Calu3 (cell line): ENCODE measurements around the gene CRYBA4. TPM values are rescaled to one million over a fixed set of nuclear protein-coding genes. Genes with fewer than 3 reads are reported as not detected.

Experiments used
- BruUV-seq: library from RNA; stranded (reverse); fragments of 400-500 nt; replicated peaks from 2 replicates; lab custom pipeline; 2021; lab: Mats Ljungman, UMichigan
- CTCF ChIA-PET: fragments of 300-600 bp; sonication (Branson Sonifier 250); formaldehyde crosslinking; loops from one replicate; lab custom pipeline; 2022; ENCODE audit warnings: antibody characterized with exemption; lab: Charles Lee
- DNase-seq: peaks from one replicate; pipeline ENCODE4 v3.0.0; 2022
- H3K27ac Mint-ChIP-seq: one replicate; pipeline ENCODE4 v1.8.0; 2022; ENCODE audit warnings: mixed read lengths; ENCODE audit not compliant: unreplicated experiment
- H3K27me3 Mint-ChIP-seq: one replicate; pipeline ENCODE4 v1.8.0; 2022; ENCODE audit warnings: mixed read lengths; ENCODE audit not compliant: unreplicated experiment
- H3K36me3 Mint-ChIP-seq: one replicate; pipeline ENCODE4 v1.8.0; 2022; ENCODE audit warnings: mild to moderate bottlenecking, moderate library complexity, mixed read lengths; ENCODE audit not compliant: insufficient read depth, unreplicated experiment
- H3K4me1 Mint-ChIP-seq: one replicate; pipeline ENCODE4 v1.8.0; 2022; ENCODE audit warnings: mild to moderate bottlenecking, low read depth, mixed read lengths; ENCODE audit not compliant: unreplicated experiment
- H3K4me3 Mint-ChIP-seq: one replicate; pipeline ENCODE4 v1.8.0; 2022; ENCODE audit warnings: mild to moderate bottlenecking, low read depth, moderate library complexity, mixed read lengths; ENCODE audit not compliant: unreplicated experiment
- H3K9me3 Mint-ChIP-seq: one replicate; pipeline ENCODE4 v1.8.0; 2022; ENCODE audit warnings: low read depth, mixed read lengths; ENCODE audit not compliant: unreplicated experiment
- CTCF ChIP-seq: fragments of 200-600 bp; IDR thresholded peaks from one replicate; pipeline ENCODE4 v1.8.0; 2022; ENCODE audit warnings: antibody characterized with exemption; ENCODE audit not compliant: unreplicated experiment
- intact Hi-C: fragments of 100-400 bp; cut with micrococcal nuclease; formaldehyde crosslinking; loops from one replicate; pipeline ENCODE4 v1.10.0; 2022; ENCODE audit not compliant: unreplicated experiment
- total RNA-seq: library from RNA; stranded (reverse); gene quantifications from 2 replicates; pipeline ENCODE4 v1.2.3, GENCODE V29; 2022

The CRYBA4 gene
- total RNA-seq, 1 experiment from 2014 or later = not detected

GRCh38 chr22:26587991-26588613, 33.7 kb upstream of the CRYBA4 start:
- no peak for TF ChIP-seq CTCF
- Mint-ChIP-seq H3K4me3 (peak overlapping the region; percentile 74), H3K27me3 (no peaks in the 10 kb centered on the region), H3K36me3 (peaks cover 27% of the 10 kb centered on the region), H3K4me1 (no peaks in the 10 kb centered on the region), H3K27ac (no peak overlapping the region), H3K9me3 (no peaks in the 10 kb centered on the region)
- intact Hi-C loops = no loop called here
- no peak for DNase-seq
- CTCF ChIA-PET = no interaction called here
- TSS peak; percentile 46 for BruUV-seq

- intact Hi-C loops = no loop called here
These were observed 32.9 kb upstream of the CRYBA4 start for GRCh38 chr22:26588729-26589366.

GRCh38 chr22:26589367-26589844, 32.4 kb upstream of the CRYBA4 start:
- peaks cover 27% of the 10 kb centered on the region for H3K36me3 Mint-ChIP-seq
- peak; percentile 30 for DNase-seq
- intact Hi-C loops = no loop called here
- H3K27me3 Mint-ChIP-seq = no peaks in the 10 kb centered on the region
- peak overlapping the region; percentile 74 for H3K4me3 Mint-ChIP-seq
- BruUV-seq = no TSS peak
- H3K27ac Mint-ChIP-seq = no peak overlapping the region
- no peaks in the 10 kb centered on the region for H3K4me1 Mint-ChIP-seq
- CTCF ChIA-PET = no interaction called here
- no peaks in the 10 kb centered on the region for H3K9me3 Mint-ChIP-seq
- no peak for TF ChIP-seq CTCF

More at GRCh38 chr22:26588729-26589366, 32.9 kb upstream of the CRYBA4 start:
- no peaks in the 10 kb centered on the region for H3K27me3 Mint-ChIP-seq
- TF ChIP-seq CTCF = no peak
- no peaks in the 10 kb centered on the region for H3K9me3 Mint-ChIP-seq
- peak overlapping the region; percentile 74 for H3K4me3 Mint-ChIP-seq
- H3K36me3 Mint-ChIP-seq = peaks cover 27% of the 10 kb centered on the region
- DNase-seq = no peak
- CTCF ChIA-PET = no interaction called here
- no peak overlapping the region for H3K27ac Mint-ChIP-seq
- no TSS peak for BruUV-seq
- H3K4me1 Mint-ChIP-seq = no peaks in the 10 kb centered on the region

- no TSS peak for BruUV-seq
- DNase-seq = peak; percentile 80
- Mint-ChIP-seq H3K4me3 (peak within 1 kb of the TSS; percentile 74), H3K36me3 (peaks cover 27% of the 10 kb centered on the region), H3K27me3 (no peaks in the 10 kb centered on the region), H3K27ac (peak within 1 kb of the TSS; percentile 35), H3K4me1 (no peaks in the 10 kb centered on the region), H3K9me3 (no peaks in the 10 kb centered on the region)
- CTCF ChIA-PET = interaction anchor here (0.7 kb wide), 1 partner anchor 1463 kb away, joined by 3 read pairs; no protein-coding TSS in a partner anchor
- intact Hi-C loops = no loop called here
- no peak for TF ChIP-seq CTCF
These were observed 31.7 kb upstream of the CRYBA4 start, which contains the start of gene TPST2 for GRCh38 chr22:26589845-26590736. TPST2 (minus strand) TSS chr22:26590132; CDS start chr22:26541630, 48,502 bp downstream.
